Natural killer cell treated with Interleukin-12 subunit alpha and Interleukin-12 subunit beta and Interleukin-15 and Interleukin-18, amount 100 ng/mL, for 72 hours (primary cell): ENCODE measurements around the gene CKAP4. TPM values are rescaled to one million over a fixed set of nuclear protein-coding genes. Genes with fewer than 3 reads are reported as not detected.

Experiments used
- ATAC-seq, 2 donors: fragments of 150-1000 bp; cut with Tn5 transposase in 1 of 2; sonication (Bioruptor Pico), chemical (Tn5 transposase) in 1 of 2; 2 replicates each; pipeline ENCODE4 v1.10.0; 2021
- DNase-seq: peaks from one replicate; pipeline ENCODE4 v3.0.0; 2022; ENCODE audit warnings: low spot score
- H3K27ac Mint-ChIP-seq, 2 donors: 1 replicate in 1 of 2; 2 replicates in 1 of 2; pipeline ENCODE4 v1.8.0; 2022; ENCODE audit warnings: mixed read lengths in 2 of 2, mild to moderate bottlenecking in 1 of 2, moderate library complexity in 1 of 2
- H3K27me3 Mint-ChIP-seq, 2 donors: 1 replicate in 1 of 2; 2 replicates in 1 of 2; pipeline ENCODE4 v1.8.0; 2022; ENCODE audit warnings: mixed read lengths in 2 of 2
- H3K36me3 Mint-ChIP-seq: one replicate; pipeline ENCODE4 v1.8.0; 2022; ENCODE audit warnings: mixed read lengths
- H3K4me1 Mint-ChIP-seq, 2 donors: 1 replicate in 1 of 2; 2 replicates in 1 of 2; pipeline ENCODE4 v1.8.0; 2022; ENCODE audit warnings: low read depth in 2 of 2, mixed read lengths in 2 of 2, mild to moderate bottlenecking in 1 of 2
- H3K4me3 Mint-ChIP-seq: one replicate; pipeline ENCODE4 v1.8.0; 2022; ENCODE audit warnings: mixed read lengths
- H3K9me3 Mint-ChIP-seq: 2 replicates; pipeline ENCODE4 v1.8.0; 2022; ENCODE audit warnings: mixed read lengths
- total RNA-seq, 2 donors: library from RNA; stranded (reverse); gene quantifications; one replicate each; pipeline ENCODE4 v1.2.3, GENCODE V29; 2022

The CKAP4 gene
- total RNA-seq, 2 donors from 2014 or later: 1.1 to 3.3 TPM

GRCh38 chr12:106224355-106224706 is 23.5 kb downstream of the CKAP4 start:
- DNase-seq: no peak
- ATAC-seq: no peak
- H3K9me3 Mint-ChIP-seq: no peaks in the 10 kb centered on the region
- H3K4me3 Mint-ChIP-seq: no peak overlapping the region
- no peaks in the 10 kb centered on the region for H3K36me3 Mint-ChIP-seq
- peaks cover 8% of the 10 kb centered on the region in 2 donors for H3K27me3 Mint-ChIP-seq
- H3K27ac Mint-ChIP-seq: no peak overlapping the region
- H3K4me1 Mint-ChIP-seq: peaks cover 12 to 16% of the 10 kb centered on the region in 2 donors

DNA sequence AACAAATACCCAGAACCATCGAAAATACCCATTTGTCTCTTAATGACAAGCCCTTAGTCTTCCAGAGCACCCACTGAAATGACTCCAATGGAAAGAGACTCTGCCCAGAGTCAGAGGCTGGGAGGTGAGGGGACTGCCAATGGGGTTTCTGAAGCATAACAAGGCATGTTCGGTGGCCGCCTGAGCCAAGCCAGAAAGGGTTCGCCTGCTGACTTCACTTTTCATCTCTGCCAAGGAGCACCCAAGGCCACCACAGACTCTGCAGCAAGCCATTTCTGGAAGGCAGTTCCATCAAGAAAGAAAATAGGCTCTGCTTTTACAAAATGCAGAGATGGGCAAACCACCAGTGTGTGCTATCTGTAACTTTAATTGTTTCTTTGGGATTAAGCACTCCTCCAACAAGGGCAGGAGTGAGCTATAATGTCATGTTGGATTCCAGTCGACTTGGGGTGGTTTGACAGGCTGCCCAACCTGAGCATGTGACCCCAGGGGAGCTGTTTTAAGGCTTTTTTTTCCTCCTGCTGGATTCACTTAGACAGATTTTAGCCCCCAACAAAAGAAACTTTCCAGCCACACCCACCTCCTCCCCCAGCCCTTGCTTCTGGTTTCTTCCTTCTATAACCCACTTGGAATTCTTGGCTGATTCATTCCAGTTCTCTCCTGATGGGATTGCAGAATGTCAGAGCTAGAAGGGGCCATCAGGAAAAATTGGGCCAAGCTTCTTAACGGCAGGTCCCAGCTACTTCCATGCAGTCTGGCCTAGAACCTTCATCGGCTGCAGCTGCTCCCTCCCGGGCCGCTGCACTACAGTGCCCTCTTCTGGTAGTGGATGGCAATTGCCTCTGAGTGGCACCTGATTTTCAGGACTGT is 24.1 kb downstream of the CKAP4 start:
- Mint-ChIP-seq H3K27me3 (peaks cover 12 to 13% of the 10 kb centered on the region in 2 donors), H3K4me1 (peaks cover 12 to 16% of the 10 kb centered on the region in 2 donors), H3K9me3 (no peaks in the 10 kb centered on the region), H3K27ac (no peak overlapping the region), H3K4me3 (no peak overlapping the region), H3K36me3 (peaks cover 2% of the 10 kb centered on the region)
- DNase-seq (peak; percentile 74), ATAC-seq (peak; percentile 75 to 76)

DNA sequence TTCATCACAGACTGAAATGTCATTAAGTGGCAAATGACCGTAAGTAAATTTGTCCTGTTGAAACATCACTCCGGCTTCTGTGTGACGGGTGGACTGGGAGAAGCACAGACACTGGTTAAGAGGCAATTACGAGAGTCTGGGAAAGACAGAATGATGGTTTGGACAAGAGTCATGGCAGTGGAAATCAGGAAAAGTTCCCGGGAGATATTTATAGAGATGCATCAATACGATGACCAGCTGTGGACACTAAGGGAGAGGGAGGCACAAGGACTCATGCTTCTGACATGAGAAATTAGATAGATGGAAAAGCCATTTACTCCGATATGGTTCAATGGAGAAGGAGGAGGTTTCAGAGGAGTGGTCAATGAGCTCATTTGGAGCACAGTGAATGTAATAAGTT is 27.3 kb downstream of the CKAP4 start:
- peaks cover 13% of the 10 kb centered on the region for H3K36me3 Mint-ChIP-seq
- H3K4me1 Mint-ChIP-seq: peaks cover 7 to 9% of the 10 kb centered on the region in 2 donors
- ATAC-seq: no peak
- H3K27ac Mint-ChIP-seq: no peak overlapping the region
- peaks cover 23 to 36% of the 10 kb centered on the region in 2 donors for H3K27me3 Mint-ChIP-seq
- peaks cover 7% of the 10 kb centered on the region for H3K9me3 Mint-ChIP-seq
- no peak for DNase-seq
- no peak overlapping the region for H3K4me3 Mint-ChIP-seq

DNA sequence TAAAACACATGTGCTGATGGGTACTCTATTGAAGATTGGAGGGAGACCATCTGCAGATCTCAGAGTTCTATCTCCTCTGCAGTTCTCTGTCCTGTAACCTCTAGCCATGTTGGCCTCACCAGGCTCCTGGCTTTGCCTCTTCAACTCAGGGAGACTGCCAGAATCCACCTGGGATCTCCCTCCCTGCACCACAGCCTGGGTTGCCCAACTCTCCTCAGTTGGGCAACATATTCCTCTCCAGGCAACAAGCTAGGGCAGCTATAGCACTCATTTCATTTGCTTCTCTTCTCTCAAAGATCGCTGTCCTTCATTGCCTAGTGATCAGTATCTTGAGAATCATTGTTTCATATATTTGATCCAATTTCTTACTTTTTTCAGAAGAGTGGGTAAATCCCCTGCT is 28.8 kb downstream of the CKAP4 start:
- peaks cover 28 to 46% of the 10 kb centered on the region in 2 donors for H3K27me3 Mint-ChIP-seq
- DNase-seq (no peak), ATAC-seq (no peak)
- peaks cover 6 to 7% of the 10 kb centered on the region in 2 donors for H3K4me1 Mint-ChIP-seq
- H3K36me3 Mint-ChIP-seq: peaks cover 13% of the 10 kb centered on the region
- H3K27ac Mint-ChIP-seq: no peak overlapping the region
- peaks cover 7% of the 10 kb centered on the region for H3K9me3 Mint-ChIP-seq
- H3K4me3 Mint-ChIP-seq: no peak overlapping the region

- Mint-ChIP-seq H3K27me3 (peaks cover 38 to 53% of the 10 kb centered on the region in 2 donors), H3K4me1 (peaks cover 5 to 7% of the 10 kb centered on the region in 2 donors), H3K27ac (no peak overlapping the region), H3K4me3 (no peak overlapping the region), H3K9me3 (peaks cover 7% of the 10 kb centered on the region), H3K36me3 (peaks cover 13% of the 10 kb centered on the region)
- DNase-seq: no peak
- ATAC-seq: no peak
These were observed 30.1 kb downstream of the CKAP4 start for GRCh38 chr12:106217706-106218105.

- ATAC-seq: peak in 1 of 2 donors; percentile 17
- Mint-ChIP-seq H3K9me3 (peaks cover 7% of the 10 kb centered on the region), H3K4me1 (no peaks in the 10 kb centered on the region), H3K27me3 (peaks cover 43 to 65% of the 10 kb centered on the region in 2 donors), H3K36me3 (peaks cover 13% of the 10 kb centered on the region), H3K27ac (no peak overlapping the region), H3K4me3 (no peak overlapping the region)
- DNase-seq: no peak
These were observed 33.2 kb downstream of the CKAP4 start for GRCh38 chr12:106214571-106214970.

GRCh38 chr12:106213662-106214061 is 34.2 kb downstream of the CKAP4 start:
- no peak for DNase-seq
- Mint-ChIP-seq H3K36me3 (peaks cover 11% of the 10 kb centered on the region), H3K4me1 (no peaks in the 10 kb centered on the region), H3K9me3 (peaks cover 7% of the 10 kb centered on the region), H3K27me3 (peaks cover 41 to 66% of the 10 kb centered on the region in 2 donors), H3K27ac (no peak overlapping the region), H3K4me3 (no peak overlapping the region)
- no peak for ATAC-seq

- Mint-ChIP-seq H3K4me3 (no peak overlapping the region), H3K4me1 (no peaks in the 10 kb centered on the region), H3K27me3 (peaks cover 45 to 70% of the 10 kb centered on the region in 2 donors), H3K9me3 (no peaks in the 10 kb centered on the region), H3K27ac (no peak overlapping the region), H3K36me3 (peaks cover 13% of the 10 kb centered on the region)
- DNase-seq: no peak
- no peak for ATAC-seq
These were observed 35.8 kb downstream of the CKAP4 start for GRCh38 chr12:106211973-106212372.

GRCh38 chr12:106205208-106206069 is 42.4 kb downstream of the CKAP4 start:
- DNase-seq (no peak), ATAC-seq (no peak)
- Mint-ChIP-seq H3K9me3 (no peaks in the 10 kb centered on the region), H3K4me1 (no peaks in the 10 kb centered on the region), H3K27me3 (peaks cover 28 to 42% of the 10 kb centered on the region in 2 donors), H3K4me3 (no peak overlapping the region), H3K36me3 (peaks cover 13% of the 10 kb centered on the region), H3K27ac (no peak overlapping the region)

DNA sequence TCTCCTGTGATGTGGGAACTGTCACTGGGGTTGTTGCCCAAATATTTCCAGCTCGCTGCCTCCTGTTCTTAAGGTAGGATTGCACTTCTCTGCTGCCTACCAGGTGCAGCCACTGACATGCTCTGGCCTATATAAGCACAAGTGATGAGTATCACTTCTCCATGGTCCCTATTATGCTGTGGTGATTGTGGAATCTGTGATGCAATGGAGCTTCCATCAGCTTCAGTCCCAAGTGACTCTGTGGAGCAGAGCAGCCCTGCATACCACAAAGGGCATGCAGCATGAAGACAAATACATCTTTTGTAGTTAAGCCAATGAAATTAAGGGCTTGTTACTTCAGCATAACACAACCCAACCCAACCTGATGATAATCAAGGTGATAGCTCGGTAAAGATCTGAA is 43.5 kb downstream of the CKAP4 start:
- Mint-ChIP-seq H3K27ac (no peak overlapping the region), H3K9me3 (no peaks in the 10 kb centered on the region), H3K4me1 (no peaks in the 10 kb centered on the region), H3K27me3 (peaks cover 21 to 37% of the 10 kb centered on the region in 2 donors), H3K4me3 (no peak overlapping the region), H3K36me3 (peaks cover 13% of the 10 kb centered on the region)
- no peak for DNase-seq
- no peak for ATAC-seq

GRCh38 chr12:106197906-106198623 is 49.8 kb downstream of the CKAP4 start:
- ATAC-seq: no peak
- Mint-ChIP-seq H3K9me3 (no peaks in the 10 kb centered on the region), H3K4me1 (no peaks in the 10 kb centered on the region), H3K36me3 (no peaks in the 10 kb centered on the region), H3K27ac (no peak overlapping the region), H3K4me3 (no peak overlapping the region), H3K27me3 (peaks cover 9 to 38% of the 10 kb centered on the region in 2 donors)
- no peak for DNase-seq

DNA sequence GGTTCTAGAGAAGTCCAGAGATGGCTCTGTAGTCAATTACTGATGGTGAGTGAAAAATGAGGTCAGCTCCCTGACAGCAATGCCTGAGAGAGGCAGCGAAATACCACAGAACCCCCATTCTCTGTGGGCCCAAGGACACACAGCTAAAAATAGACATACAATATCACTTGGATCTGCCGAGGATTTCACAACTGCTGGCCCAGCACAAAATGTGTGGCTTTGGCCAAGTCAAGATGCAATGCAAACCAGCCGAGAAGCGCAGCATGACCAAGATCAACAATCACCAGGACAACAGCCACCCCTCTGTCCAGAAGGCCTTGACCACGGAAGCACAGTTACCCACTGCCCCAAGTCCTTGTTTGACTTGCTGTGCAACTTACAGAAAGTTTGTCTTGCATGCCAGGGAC is 52.2 kb downstream of the CKAP4 start:
- Mint-ChIP-seq H3K27me3 (peaks cover 14 to 38% of the 10 kb centered on the region in 2 donors), H3K4me3 (no peak overlapping the region), H3K36me3 (no peaks in the 10 kb centered on the region), H3K9me3 (no peaks in the 10 kb centered on the region), H3K4me1 (no peaks in the 10 kb centered on the region), H3K27ac (no peak overlapping the region)
- no peak for ATAC-seq
- DNase-seq: no peak

- H3K4me3 Mint-ChIP-seq: no peak overlapping the region
- DNase-seq: no peak
- ATAC-seq: no peak
- peaks cover 11 to 35% of the 10 kb centered on the region in 2 donors for H3K27me3 Mint-ChIP-seq
- H3K4me1 Mint-ChIP-seq: no peaks in the 10 kb centered on the region
- no peaks in the 10 kb centered on the region for H3K36me3 Mint-ChIP-seq
- H3K9me3 Mint-ChIP-seq: no peaks in the 10 kb centered on the region
- H3K27ac Mint-ChIP-seq: no peak overlapping the region
These were observed 53.5 kb downstream of the CKAP4 start for GRCh38 chr12:106194351-106194750.
